H1 (cell line): Measurements from ENCODE around the gene GZMM. TPM values are rescaled to one million over a fixed set of nuclear protein-coding genes. Genes with fewer than 3 reads are reported as not detected.

Experiments
- CREB1 ChIP-seq: IDR thresholded peaks from 2 replicates; pipeline ENCODE4 v1.6.1; 2012; ENCODE audit warnings: inconsistent platforms
- polyA plus RNA-seq, 7 experiments: library from polyadenylated mRNA; depleted of rRNA in 3 of 7; stranded (reverse) in 5 of 7; unstranded in 2 of 7; fragments of >200 nt in 5 of 7; fragments of 200-250 nt in 2 of 7; gene quantifications; 1 replicate in 5 of 7; 2 replicates in 1 of 7; 4 replicates in 1 of 7; pipeline versions ENCODE4 v1.2.1 to v1.2.3, GENCODE V29; 2011 to 2013; ENCODE audit warnings: missing spikeins in 2 of 7, mixed read lengths in 2 of 7
- total RNA-seq: library from RNA; stranded (reverse); fragmentation: NEBNext Ultra II Directional; extraction: Animal tissue kit (Norgen Biotek cat#: 25700); gene quantifications from 2 replicates; pipeline ENCODE4 v1.2.1, GENCODE V29; 2021

Gene GZMM
- total and polyA plus RNA-seq, 2 of the 8 experiments (the other 6 are each of a cell fraction or from before 2014, with no cell fraction given): 0.09 to 0.32 TPM

- TF ChIP-seq CREB1: no peak
These were observed 27.7 kb downstream of the GZMM start (continued) for GRCh38 chr19:571566-571974.
